Upper lobe of left lung (tissue), 4 donors: ENCODE results near the gene GPX1.

ENCODE experiments used
- CTCF ChIP-seq, 6 experiments: fragments of 450-650 bp in 4 of 6; fragments of 200-600 bp in 2 of 6; sonication (generic) in 2 of 6; IDR thresholded peaks; one replicate each; pipeline ENCODE4 v1.5.1; 2016 to 2019; ENCODE audit warnings: antibody characterized with exemption in 6 of 6
- EP300 ChIP-seq, 4 donors: sonication (generic); formaldehyde crosslinking; IDR thresholded peaks; one replicate each; pipeline ENCODE4 v1.5.1; 2017; ENCODE audit warnings: antibody characterized with exemption in 4 of 4, control low read depth in 2 of 4
- POLR2A ChIP-seq, 4 donors: fragments of 450-650 bp; IDR thresholded peaks; one replicate each; pipeline ENCODE4 v1.5.1; 2016 to 2017; ENCODE audit warnings: antibody characterized with exemption in 4 of 4, mild to moderate bottlenecking in 2 of 4
- POLR2AphosphoS5 ChIP-seq, 2 donors: sonication (generic); formaldehyde crosslinking; IDR thresholded peaks; one replicate each; pipeline ENCODE4 v1.5.1; 2017; ENCODE audit warnings: antibody characterized with exemption in 2 of 2

- TF ChIP-seq CTCF (IDR thresholded peaks at IDR 0.05) (no peak), POLR2A (IDR thresholded peaks at IDR 0.05) (peak in 1 of 4 donors; percentile 34), POLR2AphosphoS5 (IDR thresholded peaks at IDR 0.05) (no peak), EP300 (IDR thresholded peaks at IDR 0.05) (no peak)
Measured at GRCh38 chr3:49351521-49352011, 6.6 kb downstream of the GPX1 start.
